CD4-positive, alpha-beta T cell (primary cell): Measurements from ENCODE around the gene CRTAC1. TPM values are rescaled to one million over a fixed set of nuclear protein-coding genes. Genes with fewer than 3 reads are reported as not detected.

Experiments used
- ATAC-seq: fragments of 200-7000 bp; cut with Tn5 transposase; one replicate; pipeline ENCODE4 v1.10.0; 2022; ENCODE audit warnings: mild to moderate bottlenecking; ENCODE audit not compliant: poor library complexity
- CTCF ChIA-PET: fragments of 350-600 bp; sonication (Branson Sonifier 250); formaldehyde crosslinking; loops from one replicate; lab custom pipeline; 2021; ENCODE audit warnings: antibody characterized with exemption, inconsistent platforms; lab: Charles Lee
- POLR2A ChIA-PET: fragments of 350-600 bp; sonication (Branson Sonifier 250); formaldehyde crosslinking; loops from one replicate; lab custom pipeline; 2021; ENCODE audit warnings: antibody characterized with exemption, inconsistent platforms; lab: Charles Lee
- DNase-seq, 14 experiments: peaks; one replicate each; pipeline ENCODE4 v3.0.0-alpha.2; 2013 to 2020; ENCODE audit warnings: mixed read lengths in 2 of 14
- H3K27ac ChIP-seq, 2 donors: one replicate each; pipeline versions ENCODE4 v1.5.1 to v1.7.0; 2013; ENCODE audit warnings: low read length in 2 of 2, low read depth in 1 of 2, mild to moderate bottlenecking in 1 of 2
- H3K27me3 ChIP-seq, 2 experiments: 1 replicate in 1 of 2; 2 replicates in 1 of 2; pipeline versions ENCODE4 v1.6.1 to v1.7.0; 2013; ENCODE audit warnings: low read length in 2 of 2, control low read depth in 1 of 2, mild to moderate bottlenecking in 1 of 2, moderate library complexity in 1 of 2; ENCODE audit not compliant: insufficient read depth in 2 of 2, control insufficient read depth in 1 of 2
- H3K36me3 ChIP-seq: one replicate; pipeline ENCODE4 v1.6.1; 2013; ENCODE audit warnings: low read length, control low read depth; ENCODE audit not compliant: insufficient read depth
- H3K4me1 ChIP-seq: one replicate; pipeline ENCODE4 v1.6.1; 2013; ENCODE audit warnings: low read length, control low read depth; ENCODE audit not compliant: insufficient read depth
- H3K4me3 ChIP-seq: one replicate; pipeline ENCODE4 v1.5.1; 2013; ENCODE audit warnings: mild to moderate bottlenecking, low read length, moderate library complexity
- H3K9me3 ChIP-seq, 2 experiments: 1 replicate in 1 of 2; 2 replicates in 1 of 2; pipeline versions ENCODE4 v1.6.1 to v1.7.0; 2013; ENCODE audit warnings: low read length in 2 of 2, mild to moderate bottlenecking in 2 of 2, control low read depth in 1 of 2, moderate library complexity in 1 of 2; ENCODE audit not compliant: control insufficient read depth in 1 of 2, insufficient read depth in 1 of 2
- H3K27ac Mint-ChIP-seq: one replicate; pipeline ENCODE4 v1.8.0; 2020; ENCODE audit warnings: mixed read lengths
- H3K27me3 Mint-ChIP-seq: one replicate; pipeline ENCODE4 v1.8.0; 2021; ENCODE audit warnings: mixed read lengths
- H3K36me3 Mint-ChIP-seq: one replicate; pipeline ENCODE4 v1.8.0; 2021; ENCODE audit warnings: low read depth, mixed read lengths
- H3K4me1 Mint-ChIP-seq: one replicate; pipeline ENCODE4 v1.8.0; 2021; ENCODE audit warnings: low read depth, mixed read lengths
- H3K4me3 Mint-ChIP-seq: one replicate; pipeline ENCODE4 v1.8.0; 2020; ENCODE audit warnings: mild to moderate bottlenecking, mixed read lengths
- H3K9me3 Mint-ChIP-seq: one replicate; pipeline ENCODE4 v1.8.0; 2020; ENCODE audit warnings: mixed read lengths
- CTCF ChIP-seq: fragments of 200-600 bp; IDR thresholded peaks from one replicate; pipeline ENCODE4 v1.8.0; 2022; ENCODE audit warnings: antibody characterized with exemption, mild to moderate bottlenecking
- intact Hi-C, 2 experiments: fragments of 100-400 bp; cut with DNase I in 1 of 2; cut with micrococcal nuclease in 1 of 2; formaldehyde crosslinking; loops; one replicate each; pipeline versions ENCODE4 v1.15.1 to v1.9.0; 2023 to 2025; cut with DNase I, micrococcal nuclease
- total RNA-seq, 174 experiments: library from RNA in 2 of 174; stranded (reverse) in 2 of 174; gene quantifications; one replicate each; pipeline ENCODE4 v1.2.3 and lab custom pipeline; 2021 to 2026

Gene CRTAC1
- total RNA-seq, 2 experiments from 2014 or later, result not detected

GRCh38 chr10:97975598-97975997 lies 54.8 kb downstream of the CRTAC1 start:
- no peak for ATAC-seq
- Histone ChIP-seq H3K27ac (no peak overlapping the region), H3K4me3 (no peak overlapping the region), H3K27me3 (peaks cover 34 to 57% of the 10 kb centered on the region in 2 experiments), H3K36me3 (no peaks in the 10 kb centered on the region), H3K4me1 (no peaks in the 10 kb centered on the region), H3K9me3 (peaks cover 0 to 8% of the 10 kb centered on the region in 2 experiments)
- H3K9me3 Mint-ChIP-seq, result no peaks in the 10 kb centered on the region
- ChIA-PET CTCF (no interaction called here), POLR2A (no interaction called here)
- H3K36me3 Mint-ChIP-seq, result no peaks in the 10 kb centered on the region
- H3K4me1 Mint-ChIP-seq, result no peaks in the 10 kb centered on the region
- DNase-seq, result no peak
- TF ChIP-seq CTCF, result no peak
- intact Hi-C loops, result no loop called here
- no peak overlapping the region for H3K4me3 Mint-ChIP-seq
- H3K27ac Mint-ChIP-seq, result no peak overlapping the region
- H3K27me3 Mint-ChIP-seq, result peaks cover 83% of the 10 kb centered on the region

DNA sequence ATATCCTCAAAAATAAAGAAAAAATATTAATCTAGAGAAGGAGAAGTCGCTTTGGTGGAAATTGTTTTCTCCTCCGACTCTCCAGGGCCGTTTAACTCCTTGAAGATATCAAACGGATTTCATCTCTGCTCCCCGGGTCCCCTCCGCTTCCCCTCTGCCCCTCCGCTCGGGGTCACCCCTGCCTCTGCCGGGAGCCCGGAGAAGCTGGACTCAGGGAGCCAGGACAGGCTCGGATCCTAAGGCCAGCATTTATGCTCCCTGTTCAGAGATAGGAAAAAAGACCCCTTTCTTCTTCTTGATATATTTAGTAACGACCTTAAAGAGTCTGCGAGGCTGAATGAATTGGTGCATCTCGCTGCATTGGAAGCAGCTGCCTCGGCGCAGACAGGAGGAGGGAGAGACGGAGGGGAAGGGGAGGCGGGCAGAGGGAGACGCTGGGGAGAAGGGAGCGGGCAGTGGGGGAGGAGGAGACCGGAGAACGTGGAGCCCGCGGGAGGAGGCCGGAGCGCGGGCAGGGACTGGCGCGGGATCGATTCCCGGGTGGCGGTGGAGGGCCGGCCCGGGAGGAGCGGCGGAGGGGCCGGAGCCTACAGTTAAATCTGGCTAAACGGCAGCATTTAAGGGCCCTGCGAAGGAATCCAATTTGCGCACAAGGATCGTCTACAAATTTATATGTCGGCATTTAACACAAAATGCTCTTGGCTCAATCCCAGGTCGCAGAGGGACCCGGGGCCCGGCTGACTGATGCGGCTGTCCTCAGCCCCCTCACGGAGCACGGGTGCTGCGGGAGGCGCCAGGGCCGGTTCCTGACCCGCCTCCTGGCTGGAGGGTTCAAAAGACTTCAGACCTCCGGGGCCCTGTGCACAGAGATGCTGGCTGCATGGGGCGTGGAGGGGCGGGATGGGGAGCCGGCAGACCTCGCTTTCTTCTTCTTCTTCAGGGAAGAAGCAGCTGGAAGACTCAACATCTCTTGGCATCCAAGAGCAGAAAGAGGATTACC lies 55.6 kb downstream of the CRTAC1 start:
- Histone ChIP-seq H3K36me3 (no peaks in the 10 kb centered on the region), H3K27me3 (peaks cover 28 to 65% of the 10 kb centered on the region in 2 experiments), H3K4me3 (no peak overlapping the region), H3K4me1 (no peaks in the 10 kb centered on the region), H3K27ac (no peak overlapping the region), H3K9me3 (peaks cover 0 to 8% of the 10 kb centered on the region in 2 experiments)
- no peak overlapping the region for H3K27ac Mint-ChIP-seq
- POLR2A ChIA-PET, result no interaction called here
- no peaks in the 10 kb centered on the region for H3K36me3 Mint-ChIP-seq
- intact Hi-C loops, result no loop called here
- H3K4me1 Mint-ChIP-seq, result no peaks in the 10 kb centered on the region
- no peaks in the 10 kb centered on the region for H3K9me3 Mint-ChIP-seq
- CTCF ChIA-PET, result no interaction called here
- TF ChIP-seq CTCF, result no peak
- no peak overlapping the region for H3K4me3 Mint-ChIP-seq
- no peak for DNase-seq
- no peak for ATAC-seq
- H3K27me3 Mint-ChIP-seq, result peaks cover 83% of the 10 kb centered on the region

DNA sequence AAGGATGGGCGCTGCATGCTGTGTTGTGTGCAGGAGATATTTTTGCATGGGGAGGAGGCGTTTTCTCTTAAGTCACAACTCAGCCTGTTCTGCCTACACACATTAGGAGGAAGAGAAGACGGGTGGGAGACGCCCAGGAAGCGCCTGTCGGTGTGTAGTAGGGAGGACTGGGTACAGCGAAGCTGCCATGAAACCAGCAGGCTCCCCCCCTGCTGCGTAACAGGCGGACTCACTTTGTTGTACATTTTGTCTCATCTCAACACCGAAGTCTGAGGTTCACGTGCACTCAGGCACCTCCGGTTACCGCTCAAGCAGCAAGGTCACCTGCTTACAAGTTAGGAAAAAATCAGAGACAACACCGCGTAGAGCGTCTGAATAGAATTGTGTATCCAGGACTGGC lies 56.3 kb downstream of the CRTAC1 start:
- no peaks in the 10 kb centered on the region for H3K4me1 Mint-ChIP-seq
- H3K27me3 ChIP-seq, result peaks cover 28 to 65% of the 10 kb centered on the region in 2 experiments
- no peak overlapping the region for H3K27ac ChIP-seq
- H3K36me3 ChIP-seq, result no peaks in the 10 kb centered on the region
- H3K4me3 Mint-ChIP-seq, result no peak overlapping the region
- no peaks in the 10 kb centered on the region for H3K4me1 ChIP-seq
- H3K9me3 Mint-ChIP-seq, result no peaks in the 10 kb centered on the region
- H3K4me3 ChIP-seq, result no peak overlapping the region
- peaks cover 0 to 8% of the 10 kb centered on the region in 2 experiments for H3K9me3 ChIP-seq
- no peak overlapping the region for H3K27ac Mint-ChIP-seq
- peaks cover 83% of the 10 kb centered on the region for H3K27me3 Mint-ChIP-seq
- DNase-seq (no peak), ATAC-seq (no peak)
- no peaks in the 10 kb centered on the region for H3K36me3 Mint-ChIP-seq
- ChIA-PET POLR2A (no interaction called here), CTCF (no interaction called here)
- intact Hi-C loops, result no loop called here
- TF ChIP-seq CTCF, result no peak
